HepG2 (cell line): ENCODE data around the gene TSNAXIP1. TPM values are rescaled to one million over a fixed set of nuclear protein-coding genes. Genes with fewer than 3 reads are reported as not detected.

Experiments
- ARID3A ChIP-seq: IDR thresholded peaks from 2 replicates; pipeline ENCODE4 v1.6.1; 2012; ENCODE audit warnings: low read depth, low read length, improper control_type of control experiment
- CHCHD3 ChIP-seq: sonication (generic); formaldehyde crosslinking; IDR thresholded peaks from 2 replicates; pipeline ENCODE4 v1.8.0; 2022; ENCODE audit warnings: mild to moderate bottlenecking, missing genetic modification reagents, moderate library complexity
- FOXP4 ChIP-seq: sonication (generic); formaldehyde crosslinking; IDR thresholded peaks from 2 replicates; pipeline ENCODE4 v1.4.0; 2020; ENCODE audit warnings: missing genetic modification reagents
- NFE2L2 ChIP-seq: fragments of 150-350 bp; IDR thresholded peaks from 2 replicates; pipeline ENCODE4 v1.6.1; 2014; ENCODE audit warnings: low read length
- SOX13 ChIP-seq, 3 experiments: fragments of 450-650 bp in 1 of 3; sonication (generic) in 1 of 3; formaldehyde crosslinking in 1 of 3; IDR thresholded peaks in 2 of 3; conservative IDR thresholded peaks in 1 of 3; 2 replicates each; pipeline versions ENCODE4 v1.5.0 to v1.6.1; 2016 to 2020; ENCODE audit warnings: antibody characterized with exemption in 1 of 3, mild to moderate bottlenecking in 1 of 3, missing compliant biosample characterization in 1 of 3, missing genetic modification reagents in 1 of 3, moderate library complexity in 1 of 3
- TCF12 ChIP-seq, 2 experiments: fragments of 450-650 bp in 1 of 2; sonication (generic) in 1 of 2; formaldehyde crosslinking in 1 of 2; IDR thresholded peaks; 2 replicates each; pipeline versions ENCODE4 v1.6.1 to v1.8.0; 2017 to 2022; ENCODE audit warnings: antibody characterized with exemption in 1 of 2, mild to moderate bottlenecking in 1 of 2, missing genetic modification reagents in 1 of 2, moderate library complexity in 1 of 2
- TOPORS ChIP-seq: sonication (generic); formaldehyde crosslinking; IDR thresholded peaks from 2 replicates; pipeline ENCODE4 v1.8.0; 2023; ENCODE audit warnings: mild to moderate bottlenecking, missing genetic modification reagents
- UBTF ChIP-seq: sonication (generic); formaldehyde crosslinking; IDR thresholded peaks from 2 replicates; pipeline ENCODE4 v1.4.0; 2020; ENCODE audit warnings: mild to moderate bottlenecking, missing genetic modification reagents
- ZNF20 ChIP-seq: sonication (generic); formaldehyde crosslinking; IDR thresholded peaks from 2 replicates; pipeline ENCODE4 v1.4.0; 2020; ENCODE audit warnings: mild to moderate bottlenecking, moderate library complexity, missing genetic modification reagents
- ZNF225 ChIP-seq: sonication (generic); formaldehyde crosslinking; IDR thresholded peaks from 2 replicates; pipeline ENCODE4 v1.4.0; 2020; ENCODE audit warnings: mild to moderate bottlenecking, missing genetic modification reagents
- ZNF263 ChIP-seq: sonication (generic); formaldehyde crosslinking; IDR thresholded peaks from 2 replicates; pipeline ENCODE4 v1.4.0; 2020; ENCODE audit warnings: missing genetic modification reagents
- ZNF33A ChIP-seq: sonication (generic); formaldehyde crosslinking; IDR thresholded peaks from 2 replicates; pipeline ENCODE4 v1.5.1; 2020; ENCODE audit warnings: missing genetic modification reagents, mild to moderate bottlenecking, moderate library complexity, borderline replicate concordance
- ZNF362 ChIP-seq: sonication (generic); formaldehyde crosslinking; IDR thresholded peaks from 2 replicates; pipeline ENCODE4 v1.4.0; 2020; ENCODE audit warnings: missing genetic modification reagents, mild to moderate bottlenecking, borderline replicate concordance
- ZNF547 ChIP-seq: sonication (generic); formaldehyde crosslinking; IDR thresholded peaks from 2 replicates; pipeline ENCODE4 v1.5.1; 2020; ENCODE audit warnings: mild to moderate bottlenecking, missing genetic modification reagents
- ZNF580 ChIP-seq: IDR thresholded peaks from 2 replicates; pipeline ENCODE4 v1.6.1; 2016; ENCODE audit warnings: low read depth, borderline replicate concordance
- ZNF746 ChIP-seq: sonication (generic); formaldehyde crosslinking; IDR thresholded peaks from 2 replicates; pipeline ENCODE4 v1.8.0; 2022; ENCODE audit warnings: mild to moderate bottlenecking, missing genetic modification reagents
- polyA plus RNA-seq, 8 experiments: library from polyadenylated mRNA; depleted of rRNA in 3 of 8; stranded (reverse) in 7 of 8; unstranded in 1 of 8; fragments of >200 nt; fragmentation: Illumina TruSeq in 4 of 8; extraction: Trizol in 4 of 8; gene quantifications; 2 replicates each; pipeline versions ENCODE4 v1.2.1 to v1.2.3, GENCODE V29; 2011 to 2016; ENCODE audit warnings: low read depth in 4 of 8, missing spikeins in 1 of 8, mixed read lengths in 1 of 8; ENCODE audit not compliant: insufficient read depth in 1 of 8
- total RNA-seq, 5 experiments: library from RNA; depleted of rRNA; stranded (reverse); fragments of >200 nt; fragmentation: Illumina TruSeq; extraction: Trizol; gene quantifications; 2 replicates each; pipeline ENCODE4 v1.2.3, GENCODE V29; 2016; ENCODE audit warnings: low read depth in 1 of 5
- TF ChIP-seq, protein P1 (sequence below): sonication (generic); formaldehyde crosslinking; IDR thresholded peaks from 2 replicates; pipeline ENCODE4 v1.8.0; 2022; ENCODE audit warnings: mild to moderate bottlenecking, missing genetic modification reagents

TSNAXIP1 gene
- total and polyA plus RNA-seq, 2 of the 13 experiments (the other 11 are each of a cell fraction or from before 2014, with no cell fraction given): 0.37 to 0.86 TPM

GRCh38 chr16:67872631-67873434, 66.1 kb downstream of the TSNAXIP1 start, which contains the start of gene EDC4 (continued):
- TF ChIP-seq ZNF20 (CRISPR knock-in tag) (no peak), TOPORS (CRISPR knock-in tag) (peak; percentile 65; the same call in 1 of the 2 replicates), CHCHD3 (CRISPR knock-in tag) (no peak; the same call in 1 of the 2 replicates), TCF12 (IDR thresholded peaks at IDR 0.05) (no peak), TCF12 (CRISPR knock-in tag; IDR thresholded peaks at IDR 0.05) (no peak), NFE2L2 (peak; percentile 4; the same call in 1 of the 2 replicates), ZNF225 (CRISPR knock-in tag) (0 out of 2 replicates have a peak, but pooled peaks have one; percentile 36), ZNF547 (peak; percentile 81), ZNF33A (CRISPR knock-in tag) (no peak), UBTF (CRISPR knock-in tag) (peak; percentile 84), FOXP4 (CRISPR knock-in tag) (peak; percentile 61), ZNF263 (CRISPR knock-in tag) (peak; percentile 48; the same call in 1 of the 2 replicates), ZNF580 (CRISPR knock-in tag) (peak; percentile 91), ZNF362 (CRISPR knock-in tag) (no peak; the same call in 1 of the 2 replicates), ZNF746 (CRISPR knock-in tag) (no peak; the same call in none of the 2 replicates), SOX13 (IDR thresholded peaks at IDR 0.05) (no peak), SOX13 (CRISPR knock-in tag; conservative IDR thresholded peaks at IDR 0.05 in 1 of 2, IDR thresholded peaks at IDR 0.05 in 1 of 2) (peak in 1 of 2 experiments; percentile 62; a peak in 1 of 4 replicates), ARID3A (no peak)
- TF ChIP-seq, protein P1, sequence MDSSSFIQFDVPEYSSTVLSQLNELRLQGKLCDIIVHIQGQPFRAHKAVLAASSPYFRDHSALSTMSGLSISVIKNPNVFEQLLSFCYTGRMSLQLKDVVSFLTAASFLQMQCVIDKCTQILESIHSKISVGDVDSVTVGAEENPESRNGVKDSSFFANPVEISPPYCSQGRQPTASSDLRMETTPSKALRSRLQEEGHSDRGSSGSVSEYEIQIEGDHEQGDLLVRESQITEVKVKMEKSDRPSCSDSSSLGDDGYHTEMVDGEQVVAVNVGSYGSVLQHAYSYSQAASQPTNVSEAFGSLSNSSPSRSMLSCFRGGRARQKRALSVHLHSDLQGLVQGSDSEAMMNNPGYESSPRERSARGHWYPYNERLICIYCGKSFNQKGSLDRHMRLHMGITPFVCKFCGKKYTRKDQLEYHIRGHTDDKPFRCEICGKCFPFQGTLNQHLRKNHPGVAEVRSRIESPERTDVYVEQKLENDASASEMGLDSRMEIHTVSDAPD (CRISPR knock-in tag): no peak; the same call in 1 of the 2 replicates
